GM18502 (cell line): ENCODE results near the gene NAA80.
"Not testable (repeated sequence)": the region's sequence is repeated elsewhere in the genome, so short reads cannot be mapped to it uniquely, and the experiment has no call there.

Source experiments
- ATAC-seq: cut with Tn5 transposase; IDR thresholded peaks from one replicate; pipeline ENCODE4 v1.9.1; 2021; ENCODE audit warnings: mild to moderate bottlenecking; ENCODE audit not compliant: unreplicated experiment, poor library complexity

The NAA80 gene

GRCh38 chr3:50316657-50317242 lies 17.5 kb upstream of the NAA80 start:
- no peak for ATAC-seq

GRCh38 chr3:50314816-50315215 lies 15.6 kb upstream of the NAA80 start:
- no peak for ATAC-seq

GRCh38 chr3:50314342-50314741 lies 15.1 kb upstream of the NAA80 start:
- ATAC-seq = no peak

- not testable (repeated sequence) for ATAC-seq
These were observed 12.8 kb upstream of the NAA80 start for GRCh38 chr3:50312041-50312440.

GRCh38 chr3:50304601-50305000 lies 5.4 kb upstream of the NAA80 start:
- ATAC-seq = no peak

GRCh38 chr3:50303013-50303815 lies 4.0 kb upstream of the NAA80 start, which contains the start of gene HYAL1:
Gene HYAL1, minus strand, starts transcription at chr3:50303574. Its CDS starts 618 bp downstream, at chr3:50302956.
- ATAC-seq = no peak

- no peak for ATAC-seq
These were observed 3.1 kb upstream of the NAA80 start for GRCh38 chr3:50302095-50303012.

GRCh38 chr3:50300681-50301254 lies 1.6 kb upstream of the NAA80 start:
- no peak for ATAC-seq

- no peak for ATAC-seq
These were observed 900 bp upstream of the NAA80 start for GRCh38 chr3:50299929-50300680.

GRCh38 chr3:50299638-50299928 lies 378 bp upstream of the NAA80 start:
- no peak for ATAC-seq

- no peak for ATAC-seq
These were observed 1.1 kb downstream of the NAA80 start for GRCh38 chr3:50297896-50298725.

GRCh38 chr3:50297384-50297775 lies 1.8 kb downstream of the NAA80 start:
- no peak for ATAC-seq

GRCh38 chr3:50296721-50297383 lies 2.4 kb downstream of the NAA80 start:
- no peak for ATAC-seq

GRCh38 chr3:50295553-50296431 lies 3.4 kb downstream of the NAA80 start:
- ATAC-seq = no peak

GRCh38 chr3:50294492-50295403 lies 4.5 kb downstream of the NAA80 start:
- no peak for ATAC-seq

GRCh38 chr3:50294089-50294488 lies 5.1 kb downstream of the NAA80 start:
- no peak for ATAC-seq
